KMS-11 (cell line): ENCODE results near the gene RPS19.

ENCODE experiments used
- H2AFZ ChIP-seq: fragments of 200-600 bp; sonication (generic); 2 replicates; pipeline ENCODE4 v1.6.1; 2016; ENCODE audit warnings: antibody characterized with exemption, mixed run types, low read depth
- H3K27ac ChIP-seq: fragments of 200-600 bp; sonication (generic); 2 replicates; pipeline ENCODE4 v1.6.1; 2016; ENCODE audit warnings: mild to moderate bottlenecking, mixed run types
- H3K27me3 ChIP-seq: fragments of 200-600 bp; sonication (generic); 2 replicates; pipeline ENCODE4 v1.6.1; 2017; ENCODE audit warnings: mild to moderate bottlenecking, low read depth, mixed run types, moderate library complexity; ENCODE audit not compliant: insufficient read depth
- H3K36me3 ChIP-seq: fragments of 200-600 bp; sonication (generic); 2 replicates; pipeline ENCODE4 v1.6.1; 2017; ENCODE audit warnings: mild to moderate bottlenecking, mixed run types; ENCODE audit not compliant: insufficient read depth
- H3K4me1 ChIP-seq: fragments of 200-600 bp; sonication (generic); 2 replicates; pipeline ENCODE4 v1.6.1; 2016; ENCODE audit warnings: mild to moderate bottlenecking, low read depth, mixed run types; ENCODE audit not compliant: poor library complexity, severe bottlenecking
- H3K4me2 ChIP-seq: fragments of 200-600 bp; sonication (generic); 2 replicates; pipeline ENCODE4 v1.7.0; 2016; ENCODE audit warnings: mild to moderate bottlenecking, mixed run types
- H3K4me3 ChIP-seq: fragments of 200-600 bp; sonication (generic); IDR thresholded peaks from 2 replicates; pipeline ENCODE4 v1.6.1; 2017; ENCODE audit warnings: low read depth, low read length, mixed read lengths; ENCODE audit not compliant: insufficient read depth
- H3K79me2 ChIP-seq: fragments of 200-600 bp; sonication (generic); 2 replicates; pipeline ENCODE4 v1.6.1; 2016; ENCODE audit warnings: low read depth, mixed run types; ENCODE audit not compliant: insufficient read depth
- H3K9ac ChIP-seq: fragments of 200-600 bp; sonication (generic); 2 replicates; pipeline ENCODE4 v1.6.1; 2016; ENCODE audit warnings: mild to moderate bottlenecking, mixed run types
- H4K20me1 ChIP-seq: fragments of 200-600 bp; sonication (generic); 2 replicates; pipeline ENCODE4 v1.6.1; 2016; ENCODE audit warnings: mild to moderate bottlenecking, mixed run types; ENCODE audit not compliant: insufficient read depth
- CTCF ChIP-seq: fragments of 200-600 bp; sonication (generic); conservative IDR thresholded peaks from 2 replicates; pipeline ENCODE4 v1.6.1; 2017; ENCODE audit warnings: low read depth, mild to moderate bottlenecking, antibody characterized with exemption, low read length, moderate library complexity, mixed read lengths

Gene RPS19

GRCh38 chr19:41861846-41862245 lies 1.8 kb downstream of the RPS19 start:
- Histone ChIP-seq H3K27ac (no peak overlapping the region; the same call in 1 of the 2 replicates), H3K4me1 (peaks cover 64% of the 10 kb centered on the region), H3K79me2 (peaks cover 66% of the 10 kb centered on the region)

GRCh38 chr19:41862445-41862986 lies 2.5 kb downstream of the RPS19 start:
- Histone ChIP-seq H2AFZ (no peak overlapping the region), H3K4me3 (no peak overlapping the region), H3K79me2 (peaks cover 72% of the 10 kb centered on the region), H3K27me3 (no peaks in the 10 kb centered on the region; the same call in 1 of the 2 replicates), H3K27ac (no peak overlapping the region), H3K9ac (no peak overlapping the region; the same call in 1 of the 2 replicates), H3K36me3 (peaks cover 40% of the 10 kb centered on the region; the same call in 1 of the 2 replicates), H3K4me1 (peaks cover 71% of the 10 kb centered on the region), H4K20me1 (peaks cover 23% of the 10 kb centered on the region), H3K4me2 (peak overlapping the region; percentile 97; the same call in 1 of the 2 replicates)
- no peak for TF ChIP-seq CTCF

More at GRCh38 chr19:41861846-41862245, 1.8 kb downstream of the RPS19 start:
- TF ChIP-seq CTCF: no peak
- H3K27me3 ChIP-seq: no peaks in the 10 kb centered on the region; the same call in 1 of the 2 replicates
- peak overlapping the region; percentile 99; the same call in 1 of the 2 replicates for H3K9ac ChIP-seq
- no peak overlapping the region for H2AFZ ChIP-seq
- H4K20me1 ChIP-seq: peaks cover 23% of the 10 kb centered on the region
- peaks cover 40% of the 10 kb centered on the region; the same call in 1 of the 2 replicates for H3K36me3 ChIP-seq
- H3K4me3 ChIP-seq: no peak overlapping the region
- H3K4me2 ChIP-seq: peak overlapping the region; percentile 97

GRCh38 chr19:41863209-41863931 lies 3.3 kb downstream of the RPS19 start:
- Histone ChIP-seq H3K27ac (no peak overlapping the region), H3K27me3 (no peaks in the 10 kb centered on the region; the same call in 1 of the 2 replicates), H2AFZ (no peak overlapping the region), H3K79me2 (peaks cover 81% of the 10 kb centered on the region), H3K9ac (no peak overlapping the region), H3K4me2 (peak overlapping the region; percentile 97; the same call in 1 of the 2 replicates), H4K20me1 (peaks cover 30% of the 10 kb centered on the region), H3K4me1 (peaks cover 80% of the 10 kb centered on the region), H3K36me3 (peaks cover 40% of the 10 kb centered on the region; the same call in 1 of the 2 replicates), H3K4me3 (no peak overlapping the region)
- TF ChIP-seq CTCF: no peak

- peaks cover 83% of the 10 kb centered on the region for H3K4me1 ChIP-seq
- no peak overlapping the region for H3K9ac ChIP-seq
- H3K4me3 ChIP-seq: no peak overlapping the region
- H3K79me2 ChIP-seq: peaks cover 83% of the 10 kb centered on the region
- no peak overlapping the region for H2AFZ ChIP-seq
- peak overlapping the region; percentile 34; the same call in 1 of the 2 replicates for H3K4me2 ChIP-seq
- H3K27me3 ChIP-seq: no peaks in the 10 kb centered on the region; the same call in 1 of the 2 replicates
- H4K20me1 ChIP-seq: peaks cover 36% of the 10 kb centered on the region
- peaks cover 45% of the 10 kb centered on the region; the same call in 1 of the 2 replicates for H3K36me3 ChIP-seq
- H3K27ac ChIP-seq: peak overlapping the region; percentile 14; the same call in 1 of the 2 replicates
- TF ChIP-seq CTCF: no peak
These were observed 4.3 kb downstream of the RPS19 start for GRCh38 chr19:41864374-41864773.
